ENCODE measurements around the gene EYA3.

DNA sequence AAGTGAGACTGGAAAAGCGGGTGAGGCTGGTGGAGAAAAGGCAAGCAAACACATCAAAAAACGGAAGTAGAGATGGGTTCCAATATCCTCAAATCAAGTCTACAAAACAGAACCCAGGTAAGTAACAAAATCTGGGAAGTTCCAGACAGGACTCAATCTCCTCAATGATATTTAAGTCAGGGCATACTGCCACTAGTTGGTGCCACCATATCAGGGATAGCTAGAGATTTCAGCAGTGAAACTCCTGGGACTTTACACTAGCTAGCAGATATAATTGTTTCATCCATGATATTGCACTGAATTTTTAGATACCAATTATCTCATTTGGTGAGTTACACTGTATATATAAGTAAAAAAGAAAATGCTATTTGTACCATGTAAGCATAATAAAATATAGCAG is 52.0 kb downstream of the EYA3 start:
- TF ChIP-seq YY1 (IDR thresholded peaks at IDR 0.05; ENCODE audit: insufficient read depth, insufficient read length) (no peak), ZNF274 (IDR thresholded peaks at IDR 0.05; ENCODE audit: low read depth, low read length) (no peak)

Measured in NT2/D1 (cell line).